WERI-Rb-1 (cell line): ENCODE measurements around the gene RPTOR.

Experiments used
- DNase-seq: peaks from one replicate; pipeline ENCODE4 v3.0.0-alpha.2; 2020
- H3K27ac ChIP-seq: fragments of 250-450 bp; sonication (Bioruptor Pico); 2 replicates; pipeline ENCODE4 v1.5.1; 2020; ENCODE audit warnings: mild to moderate bottlenecking, moderate library complexity
- H3K27me3 ChIP-seq: fragments of 250-450 bp; sonication (Bioruptor Pico); 2 replicates; pipeline ENCODE4 v1.5.1; 2021; ENCODE audit warnings: mild to moderate bottlenecking, low read depth, moderate library complexity; ENCODE audit not compliant: insufficient read depth, severe bottlenecking
- H3K36me3 ChIP-seq: fragments of 250-450 bp; sonication (Bioruptor Pico); 2 replicates; pipeline ENCODE4 v1.5.1; 2020; ENCODE audit warnings: mild to moderate bottlenecking, moderate library complexity
- H3K4me3 ChIP-seq: 2 replicates; pipeline ENCODE4 v1.5.1; 2011; ENCODE audit warnings: low read depth, mild to moderate bottlenecking, control low read depth, low read length
- H3K9me3 ChIP-seq: fragments of 250-450 bp; sonication (Bioruptor Pico); 2 replicates; pipeline ENCODE4 v1.5.1; 2021; ENCODE audit warnings: mild to moderate bottlenecking, moderate library complexity; ENCODE audit not compliant: severe bottlenecking
- CTCF ChIP-seq: IDR thresholded peaks from 2 replicates; pipeline ENCODE4 v1.5.1; 2011; ENCODE audit warnings: low read depth, mild to moderate bottlenecking, control low read depth, inconsistent platforms, low read length

RPTOR gene

DNA sequence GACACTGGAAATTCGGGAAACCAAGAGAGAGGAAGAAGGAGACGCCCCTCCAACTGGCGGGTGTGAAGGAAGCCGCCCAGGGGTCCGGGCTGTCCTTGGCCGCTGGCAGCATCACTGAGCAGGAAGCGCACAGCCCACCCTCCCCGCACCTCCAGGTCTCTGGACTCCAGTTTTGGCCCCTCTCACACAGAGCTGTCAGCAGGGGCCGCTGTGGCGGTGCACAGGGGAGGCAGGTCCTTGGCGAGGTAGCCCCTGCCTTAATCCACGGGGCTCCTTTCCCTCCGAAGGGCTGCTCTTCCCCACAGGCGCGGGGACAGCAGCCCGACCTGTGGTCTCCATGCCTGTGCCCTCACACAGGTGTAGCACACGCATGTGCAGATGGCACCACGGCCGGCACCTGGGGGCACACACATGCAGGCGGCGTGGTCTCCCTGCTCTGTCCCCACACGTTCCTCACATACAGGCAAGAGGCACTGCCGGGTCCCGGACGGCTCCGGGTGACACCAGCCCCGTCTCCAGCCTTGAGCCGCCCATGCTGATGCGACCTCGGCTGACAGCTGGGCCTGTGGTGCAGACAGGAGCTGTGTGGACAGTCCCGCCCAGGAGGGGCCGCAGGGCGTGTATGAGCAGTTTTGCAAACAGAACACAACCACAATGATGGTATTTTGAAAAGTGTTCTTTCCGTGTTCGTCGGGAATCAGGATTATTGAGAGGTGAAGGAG lies 420.4 kb downstream of the RPTOR start:
- H3K9me3 ChIP-seq: no peaks in the 10 kb centered on the region
- H3K27me3 ChIP-seq: no peaks in the 10 kb centered on the region
- TF ChIP-seq CTCF: no peak
- DNase-seq: no peak
- H3K4me3 ChIP-seq: no peak overlapping the region
- H3K36me3 ChIP-seq: peaks cover 34% of the 10 kb centered on the region
- no peak overlapping the region for H3K27ac ChIP-seq

- Histone ChIP-seq H3K4me3 (no peak overlapping the region), H3K27me3 (no peaks in the 10 kb centered on the region), H3K36me3 (peaks cover 31% of the 10 kb centered on the region), H3K9me3 (no peaks in the 10 kb centered on the region), H3K27ac (no peak overlapping the region)
- DNase-seq: no peak
- TF ChIP-seq CTCF: no peak
These were observed 421.0 kb downstream of the RPTOR start for GRCh38 chr17:80965606-80966005.

DNA sequence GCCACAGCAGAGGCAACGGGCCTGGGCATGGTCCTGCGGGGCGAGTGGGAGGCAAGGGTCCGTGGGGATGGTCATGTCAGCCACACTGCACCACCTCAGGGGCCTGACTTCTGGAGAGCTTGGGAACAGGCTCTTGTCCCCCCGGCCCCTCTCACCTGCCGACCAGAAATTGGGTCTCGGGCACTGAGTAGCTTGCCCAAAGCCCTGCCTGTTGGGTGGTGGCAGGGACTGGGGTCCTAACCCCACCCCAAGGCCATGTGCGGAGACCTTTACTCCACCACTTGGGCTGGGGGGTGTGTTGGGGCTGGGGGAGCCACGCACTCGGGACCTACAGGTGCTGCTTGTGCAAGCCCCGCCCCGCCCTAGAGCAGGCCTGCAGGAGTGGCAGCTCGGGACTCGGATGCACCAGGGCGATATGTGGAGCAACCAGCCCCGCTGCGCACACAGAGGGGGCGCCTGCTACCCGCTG lies 422.8 kb downstream of the RPTOR start:
- H3K9me3 ChIP-seq: no peaks in the 10 kb centered on the region
- no peak overlapping the region for H3K4me3 ChIP-seq
- H3K36me3 ChIP-seq: peaks cover 26% of the 10 kb centered on the region
- H3K27me3 ChIP-seq: no peaks in the 10 kb centered on the region
- no peak for TF ChIP-seq CTCF
- no peak for DNase-seq
- H3K27ac ChIP-seq: no peak overlapping the region

DNA sequence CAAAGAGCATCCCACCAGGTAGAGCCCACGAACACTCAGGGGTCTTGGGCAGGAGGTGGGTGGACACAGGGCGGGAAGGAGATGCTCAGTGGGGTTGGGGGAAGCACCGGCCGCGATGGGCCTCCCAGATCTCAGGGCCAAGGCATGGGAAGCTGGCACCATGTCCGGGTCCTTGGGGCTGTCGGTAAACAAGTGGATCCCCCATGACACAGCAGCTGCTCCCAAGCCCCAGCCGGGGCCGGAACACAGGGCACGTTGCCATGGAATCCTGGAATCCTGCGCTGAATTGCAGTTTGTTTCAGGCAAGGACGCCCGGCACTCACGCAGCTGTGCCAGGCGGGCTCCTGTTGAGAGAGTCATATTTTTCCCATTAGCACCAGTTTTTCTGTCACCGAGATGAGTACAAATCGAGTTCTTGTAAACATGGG lies 424.0 kb downstream of the RPTOR start:
- DNase-seq: no peak
- no peak for TF ChIP-seq CTCF
- no peaks in the 10 kb centered on the region for H3K9me3 ChIP-seq
- peaks cover 23% of the 10 kb centered on the region for H3K36me3 ChIP-seq
- no peak overlapping the region for H3K4me3 ChIP-seq
- no peak overlapping the region for H3K27ac ChIP-seq
- H3K27me3 ChIP-seq: no peaks in the 10 kb centered on the region

GRCh38 chr17:80969030-80969673 lies 424.5 kb downstream of the RPTOR start:
- Histone ChIP-seq H3K9me3 (no peaks in the 10 kb centered on the region), H3K36me3 (peaks cover 19% of the 10 kb centered on the region), H3K27me3 (no peaks in the 10 kb centered on the region), H3K4me3 (no peak overlapping the region), H3K27ac (0 out of 2 replicates have a peak overlapping the region, but pooled peaks have one; percentile 6)
- DNase-seq: no peak
- TF ChIP-seq CTCF: no peak

- no peak overlapping the region for H3K4me3 ChIP-seq
- no peaks in the 10 kb centered on the region for H3K27me3 ChIP-seq
- no peaks in the 10 kb centered on the region for H3K9me3 ChIP-seq
- H3K27ac ChIP-seq: peak overlapping the region; percentile 4; the same call in 1 of the 2 replicates
- no peak for TF ChIP-seq CTCF
- H3K36me3 ChIP-seq: peaks cover 14% of the 10 kb centered on the region
- peak; percentile 50 for DNase-seq
These were observed 425.0 kb downstream of the RPTOR start for GRCh38 chr17:80969674-80970043.
